ENCODE results near the gene STK39. TPM values are rescaled to one million over a fixed set of nuclear protein-coding genes. Genes with fewer than 3 reads are reported as not detected.

The STK39 gene
- total RNA-seq, 2 experiments from 2014 or later: 33.4 to 34.8 TPM

DNA sequence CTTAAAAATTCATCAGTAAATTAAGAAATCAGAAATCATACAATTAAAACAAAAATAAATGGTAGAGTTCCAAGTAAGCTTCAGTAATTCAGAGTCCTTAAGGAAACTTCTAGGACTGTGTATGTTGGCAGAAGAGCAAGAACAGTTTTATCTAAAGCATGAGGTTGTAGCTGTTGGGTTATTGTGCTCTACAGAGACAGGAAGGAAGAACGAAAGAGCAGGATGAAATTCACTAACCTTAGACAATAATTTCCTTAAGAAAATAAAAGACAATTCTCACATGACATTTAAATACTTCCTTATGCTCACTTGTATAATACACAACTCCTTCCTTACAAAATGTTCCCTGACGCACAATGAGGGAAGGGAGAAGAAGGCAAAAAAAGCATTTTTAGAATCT lies 133.4 kb downstream of the STK39 start:
- ATAC-seq: no peak
- DNase-seq: no peak
- Mint-ChIP-seq H3K36me3 (ENCODE audit: low read depth) (peaks cover 21% of the 10 kb centered on the region), H3K4me1 (ENCODE audit: low read depth) (no peaks in the 10 kb centered on the region), H3K9me3 (ENCODE audit: insufficient read depth) (no peaks in the 10 kb centered on the region), H3K4me3 (no peak overlapping the region), H3K27ac (no peak overlapping the region), H3K27me3 (ENCODE audit: low read depth) (no peaks in the 10 kb centered on the region)
- POLR2A ChIA-PET: no interaction called here
- CTCF ChIA-PET: no interaction called here

DNA sequence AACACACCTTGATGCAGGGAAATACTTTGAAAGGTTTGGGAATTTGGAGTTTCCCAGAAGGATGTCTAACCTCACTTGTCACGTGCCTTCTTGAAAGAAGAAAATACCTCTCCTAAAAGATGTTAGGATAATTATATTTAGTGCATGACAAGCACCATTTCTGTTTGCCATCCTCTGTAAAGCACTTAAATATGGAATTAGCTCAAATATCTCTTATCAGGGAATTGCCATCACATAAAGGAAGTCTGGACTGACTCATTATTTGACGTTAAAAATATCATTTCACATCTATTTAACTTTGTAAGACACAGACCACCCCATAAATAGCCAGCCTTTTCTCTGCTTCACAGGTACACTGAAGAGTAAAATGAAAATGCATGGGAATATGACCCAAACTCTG lies 140.1 kb downstream of the STK39 start:
- Mint-ChIP-seq H3K27ac (no peak overlapping the region), H3K27me3 (ENCODE audit: low read depth) (no peaks in the 10 kb centered on the region), H3K4me3 (no peak overlapping the region), H3K9me3 (ENCODE audit: insufficient read depth) (no peaks in the 10 kb centered on the region), H3K4me1 (ENCODE audit: low read depth) (no peaks in the 10 kb centered on the region), H3K36me3 (ENCODE audit: low read depth) (peaks cover 16% of the 10 kb centered on the region)
- POLR2A ChIA-PET: no interaction called here
- DNase-seq (no peak), ATAC-seq (no peak)
- CTCF ChIA-PET: interaction anchor here (1.1 to 3.3 kb wide), 2 partner anchors 12 to 20 kb away, joined by 3 to 25 read pairs; no protein-coding TSS in a partner anchor

DNA sequence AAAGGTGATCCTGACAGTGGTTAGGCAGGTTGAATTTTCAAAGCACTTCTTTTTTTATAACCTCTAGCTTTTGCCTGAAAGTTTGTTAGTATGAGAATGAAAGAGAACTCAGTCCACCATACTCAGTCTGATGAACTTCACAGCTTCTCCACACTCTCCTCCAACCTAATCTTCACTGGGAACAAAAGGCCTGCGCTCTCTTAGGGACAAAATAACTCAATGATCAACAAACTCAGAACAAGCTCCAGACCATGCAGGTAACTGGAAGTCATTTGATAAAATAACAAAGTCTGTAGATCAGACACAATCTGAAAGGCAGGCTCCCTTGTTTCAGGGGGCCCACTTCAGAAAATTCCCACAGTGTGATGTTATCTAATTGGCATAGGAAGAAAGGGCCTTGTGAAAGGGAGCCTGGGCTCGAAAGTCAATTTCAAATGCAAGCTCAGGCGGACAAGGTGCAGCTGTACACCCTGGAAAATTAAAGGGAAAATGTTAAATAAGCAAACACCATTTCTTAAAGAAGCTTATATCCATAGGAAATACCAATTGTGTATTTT lies 142.2 kb downstream of the STK39 start:
- ChIA-PET POLR2A (no interaction called here), CTCF (interaction anchor here (3.3 kb wide), 1 partner anchor 14 kb away, joined by 25 read pairs; no protein-coding TSS in a partner anchor)
- no peak for DNase-seq
- H3K36me3 Mint-ChIP-seq (ENCODE audit: low read depth): peaks cover 23% of the 10 kb centered on the region
- no peaks in the 10 kb centered on the region for H3K4me1 Mint-ChIP-seq (ENCODE audit: low read depth)
- no peaks in the 10 kb centered on the region for H3K9me3 Mint-ChIP-seq (ENCODE audit: insufficient read depth)
- no peak for ATAC-seq
- no peaks in the 10 kb centered on the region for H3K27me3 Mint-ChIP-seq (ENCODE audit: low read depth)
- H3K27ac Mint-ChIP-seq: no peak overlapping the region
- H3K4me3 Mint-ChIP-seq: no peak overlapping the region

DNA sequence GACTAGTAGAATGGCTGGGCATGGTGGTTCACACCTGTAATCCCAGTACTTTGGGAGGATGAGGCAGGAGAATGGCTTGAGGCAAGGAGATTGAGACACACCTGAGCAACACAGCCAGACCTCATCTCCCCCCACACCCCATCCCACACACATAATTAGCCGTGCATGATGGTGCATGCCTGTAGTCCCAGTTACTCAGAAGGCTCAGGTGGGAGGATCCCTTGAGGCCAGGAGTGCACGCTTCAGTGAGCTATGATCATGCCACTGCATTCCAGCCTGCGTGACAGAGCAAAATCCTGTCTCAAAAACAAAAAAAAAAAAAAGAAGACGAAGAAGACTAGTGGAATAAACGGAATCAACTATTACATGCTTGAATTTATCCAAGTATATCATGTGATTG lies 150.0 kb downstream of the STK39 start:
- peaks cover 19% of the 10 kb centered on the region for H3K36me3 Mint-ChIP-seq (ENCODE audit: low read depth)
- ATAC-seq (no peak), DNase-seq (no peak)
- no peak overlapping the region for H3K4me3 Mint-ChIP-seq
- H3K27me3 Mint-ChIP-seq (ENCODE audit: low read depth): no peaks in the 10 kb centered on the region
- peak overlapping the region; percentile 44 for H3K27ac Mint-ChIP-seq
- CTCF ChIA-PET: interaction anchor here (1.9 kb wide), 1 partner anchor 22 kb away, joined by 5 read pairs; no protein-coding TSS in a partner anchor
- H3K9me3 Mint-ChIP-seq (ENCODE audit: insufficient read depth): no peaks in the 10 kb centered on the region
- H3K4me1 Mint-ChIP-seq (ENCODE audit: low read depth): no peaks in the 10 kb centered on the region
- POLR2A ChIA-PET: interaction anchor here (0.7 kb wide), 1 partner anchor 46 kb away, joined by 3 read pairs; no protein-coding TSS in a partner anchor

DNA sequence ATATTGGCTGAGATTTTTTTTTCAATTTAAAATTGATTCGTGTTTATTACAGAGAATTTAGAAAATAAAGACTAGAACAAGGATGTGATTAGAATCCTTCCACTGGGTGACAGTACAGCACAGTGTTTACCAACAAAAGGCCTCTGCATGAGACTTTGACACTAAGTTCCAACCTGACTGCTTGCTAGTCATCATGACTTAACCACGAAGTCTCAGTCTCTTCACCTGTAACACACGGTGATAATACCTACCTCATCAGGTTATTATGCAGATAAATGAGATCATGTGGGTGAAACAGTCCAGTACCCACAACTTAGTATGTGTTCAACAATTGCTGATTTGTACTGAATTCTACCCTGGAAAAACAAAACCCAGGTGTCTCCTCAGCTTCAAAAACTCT lies 151.2 kb downstream of the STK39 start:
- CTCF ChIA-PET: no interaction called here
- no peaks in the 10 kb centered on the region for H3K27me3 Mint-ChIP-seq (ENCODE audit: low read depth)

DNA sequence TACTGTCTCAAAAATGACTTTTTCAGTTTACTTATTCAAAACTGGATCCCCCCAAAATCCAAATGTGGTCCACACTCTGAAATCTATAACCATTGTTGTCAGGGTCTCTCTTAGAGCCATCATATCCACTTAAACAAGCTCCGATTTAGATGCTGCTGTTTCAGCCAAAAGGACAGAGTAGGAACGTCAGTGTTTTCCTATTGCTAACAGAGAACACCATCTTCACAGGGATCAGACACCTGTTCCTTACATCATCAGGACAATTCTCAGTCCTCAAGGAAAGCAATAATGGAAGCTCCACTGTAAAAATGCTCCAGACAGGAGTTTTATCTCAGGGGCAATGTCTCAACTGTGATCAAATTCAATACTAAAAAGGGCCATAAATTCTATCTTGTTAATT lies 155.4 kb downstream of the STK39 start:
- Mint-ChIP-seq H3K4me3 (no peak overlapping the region), H3K9me3 (ENCODE audit: insufficient read depth) (peaks cover 4% of the 10 kb centered on the region)

More for the DNA sequence above, 151.2 kb downstream of the STK39 start:
- Mint-ChIP-seq H3K36me3 (ENCODE audit: low read depth) (peaks cover 11% of the 10 kb centered on the region), H3K27ac (no peak overlapping the region), H3K4me3 (no peak overlapping the region), H3K4me1 (ENCODE audit: low read depth) (no peaks in the 10 kb centered on the region), H3K9me3 (ENCODE audit: insufficient read depth) (no peaks in the 10 kb centered on the region)
- POLR2A ChIA-PET: no interaction called here
- DNase-seq: no peak
- no peak for ATAC-seq

DNA sequence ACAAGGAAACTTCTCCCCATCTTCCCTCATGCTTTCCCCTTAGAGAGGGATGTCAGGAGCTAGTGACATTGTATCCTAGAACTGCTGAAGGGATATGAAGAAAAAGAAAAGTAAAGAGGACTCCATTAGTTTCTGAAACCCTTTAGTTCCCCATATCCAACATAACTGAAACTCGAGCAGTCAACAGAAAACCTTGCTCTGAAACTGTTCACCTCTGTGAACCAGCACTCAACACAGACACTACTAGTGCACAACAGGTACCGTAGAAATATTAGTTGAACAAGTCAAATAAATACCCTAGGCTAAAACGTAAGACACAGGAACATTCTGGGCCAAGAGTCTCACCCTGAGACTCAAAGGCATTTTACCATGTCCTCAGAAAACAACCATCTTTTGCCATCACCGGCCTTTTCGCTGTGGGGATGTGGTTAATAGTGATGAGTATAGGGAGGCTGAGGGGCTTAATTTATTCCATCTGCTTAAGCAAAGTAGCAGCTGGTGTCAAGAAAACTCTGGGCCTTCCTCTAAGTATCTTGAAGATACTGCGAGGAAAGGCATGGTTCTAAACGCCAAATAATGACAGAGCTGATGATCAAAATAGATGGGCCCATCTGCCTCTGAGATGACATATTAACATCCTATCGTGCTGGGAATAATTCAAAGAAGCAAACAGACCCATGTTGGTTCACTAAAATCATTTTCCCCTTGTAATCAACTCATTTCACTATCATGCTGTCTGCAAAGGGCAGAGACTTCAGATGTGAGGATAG lies 156.8 kb downstream of the STK39 start:
- POLR2A ChIA-PET: no interaction called here

More for the DNA sequence above, 155.4 kb downstream of the STK39 start:
- POLR2A ChIA-PET: no interaction called here
- H3K27ac Mint-ChIP-seq: no peak overlapping the region
- CTCF ChIA-PET: interaction anchor here (0.9 to 1.6 kb wide), 3 partner anchors 25 to 28 kb away, joined by 3 to 5 read pairs (median 3); no protein-coding TSS in a partner anchor
- no peaks in the 10 kb centered on the region for H3K27me3 Mint-ChIP-seq (ENCODE audit: low read depth)
- no peak for DNase-seq
- H3K36me3 Mint-ChIP-seq (ENCODE audit: low read depth): peaks cover 17% of the 10 kb centered on the region
- ATAC-seq: no peak
- peaks cover 20% of the 10 kb centered on the region for H3K4me1 Mint-ChIP-seq (ENCODE audit: low read depth)

DNA sequence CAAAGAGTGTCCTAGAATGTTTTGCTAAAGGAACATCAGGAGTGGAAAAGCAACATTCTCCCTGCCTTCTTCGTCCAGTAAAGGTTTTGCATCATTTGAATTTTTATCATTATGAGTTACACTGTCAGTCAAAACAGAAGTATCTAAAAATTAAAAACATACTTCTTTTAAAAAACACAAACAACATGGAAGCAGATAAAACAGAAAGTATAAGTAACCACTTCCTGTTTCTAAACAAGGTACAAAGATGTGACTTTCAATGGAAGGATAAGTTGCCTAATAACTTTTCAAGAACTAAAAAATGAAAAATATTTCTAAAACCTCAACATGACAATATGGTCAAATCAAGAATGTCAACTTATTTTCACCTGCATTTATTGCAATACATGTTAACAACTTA lies 158.2 kb downstream of the STK39 start:
- peaks cover 4% of the 10 kb centered on the region for H3K9me3 Mint-ChIP-seq (ENCODE audit: insufficient read depth)
- DNase-seq (no peak), ATAC-seq (no peak)
- peak overlapping the region; percentile 35 for H3K27ac Mint-ChIP-seq
- H3K4me1 Mint-ChIP-seq (ENCODE audit: low read depth): peaks cover 20% of the 10 kb centered on the region
- peaks cover 19% of the 10 kb centered on the region for H3K36me3 Mint-ChIP-seq (ENCODE audit: low read depth)
- CTCF ChIA-PET: no interaction called here
- no peak overlapping the region for H3K4me3 Mint-ChIP-seq
- POLR2A ChIA-PET: no interaction called here
- H3K27me3 Mint-ChIP-seq (ENCODE audit: low read depth): no peaks in the 10 kb centered on the region

More for the DNA sequence above, 156.8 kb downstream of the STK39 start:
- Mint-ChIP-seq H3K27ac (no peak overlapping the region), H3K36me3 (ENCODE audit: low read depth) (peaks cover 19% of the 10 kb centered on the region), H3K4me1 (ENCODE audit: low read depth) (peaks cover 20% of the 10 kb centered on the region), H3K4me3 (no peak overlapping the region), H3K9me3 (ENCODE audit: insufficient read depth) (peaks cover 4% of the 10 kb centered on the region), H3K27me3 (ENCODE audit: low read depth) (no peaks in the 10 kb centered on the region)
- CTCF ChIA-PET: interaction anchor here (1.3 kb wide), 1 partner anchor 26 kb away, joined by 3 read pairs; no protein-coding TSS in a partner anchor
- DNase-seq: no peak
- no peak for ATAC-seq

DNA sequence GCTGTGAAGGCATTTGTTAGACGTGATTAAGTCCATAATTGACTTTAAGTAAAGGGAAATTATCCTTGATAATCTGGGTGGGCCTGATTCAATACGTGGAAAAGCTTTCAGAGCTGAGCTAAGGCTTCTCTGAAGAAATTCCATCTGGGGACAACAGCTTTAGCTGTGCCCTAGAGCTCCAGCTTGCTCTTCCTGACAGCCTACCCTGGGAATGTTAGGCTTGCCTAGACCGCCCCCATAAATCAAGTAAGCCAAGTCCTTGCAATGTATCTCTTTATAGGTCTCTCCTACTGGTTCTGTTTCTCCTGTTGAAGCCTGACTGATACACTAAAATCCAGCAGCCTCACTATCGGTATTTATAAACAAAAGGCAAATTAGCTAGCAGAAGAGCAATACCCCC lies 160.0 kb downstream of the STK39 start:
- no peak overlapping the region for H3K4me3 Mint-ChIP-seq
- POLR2A ChIA-PET: no interaction called here
- no peak for ATAC-seq

DNA sequence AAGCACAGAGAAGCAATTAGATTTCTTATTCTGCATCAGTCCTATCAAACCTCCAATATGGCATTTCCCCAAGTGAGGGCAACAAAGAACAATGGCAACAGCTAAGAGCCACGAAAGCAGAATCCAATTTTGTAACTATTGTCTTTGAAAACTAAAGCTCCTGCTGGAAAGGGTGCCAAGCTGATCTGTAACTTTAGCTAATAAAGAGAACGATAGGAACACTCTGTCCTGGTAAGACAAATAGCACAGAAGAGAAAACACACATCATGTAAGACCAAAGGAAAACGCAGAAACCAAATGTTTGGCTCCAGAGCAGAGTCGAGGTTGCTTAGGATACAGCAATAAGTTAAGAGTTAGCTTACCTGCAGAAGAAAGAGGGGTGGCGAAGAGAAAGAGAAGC lies 160.5 kb downstream of the STK39 start:
- Mint-ChIP-seq H3K36me3 (ENCODE audit: low read depth) (peaks cover 20% of the 10 kb centered on the region), H3K9me3 (ENCODE audit: insufficient read depth) (peaks cover 4% of the 10 kb centered on the region), H3K27me3 (ENCODE audit: low read depth) (no peaks in the 10 kb centered on the region), H3K27ac (no peak overlapping the region), H3K4me1 (ENCODE audit: low read depth) (peaks cover 20% of the 10 kb centered on the region), H3K4me3 (no peak overlapping the region)
- ChIA-PET POLR2A (no interaction called here), CTCF (interaction anchor here (0.8 to 2.2 kb wide), 2 partner anchors 21 to 32 kb away, joined by 3 to 5 read pairs; no protein-coding TSS in a partner anchor)
- ATAC-seq: no peak
- no peak for DNase-seq

More for the DNA sequence above, 160.0 kb downstream of the STK39 start:
- H3K27me3 Mint-ChIP-seq (ENCODE audit: low read depth): no peaks in the 10 kb centered on the region
- H3K4me1 Mint-ChIP-seq (ENCODE audit: low read depth): peaks cover 20% of the 10 kb centered on the region
- H3K36me3 Mint-ChIP-seq (ENCODE audit: low read depth): peaks cover 19% of the 10 kb centered on the region
- DNase-seq: no peak
- peaks cover 4% of the 10 kb centered on the region for H3K9me3 Mint-ChIP-seq (ENCODE audit: insufficient read depth)
- CTCF ChIA-PET: interaction anchor here (0.8 to 2.2 kb wide), 2 partner anchors 20 to 31 kb away, joined by 3 to 5 read pairs; no protein-coding TSS in a partner anchor
- H3K27ac Mint-ChIP-seq: no peak overlapping the region

DNA sequence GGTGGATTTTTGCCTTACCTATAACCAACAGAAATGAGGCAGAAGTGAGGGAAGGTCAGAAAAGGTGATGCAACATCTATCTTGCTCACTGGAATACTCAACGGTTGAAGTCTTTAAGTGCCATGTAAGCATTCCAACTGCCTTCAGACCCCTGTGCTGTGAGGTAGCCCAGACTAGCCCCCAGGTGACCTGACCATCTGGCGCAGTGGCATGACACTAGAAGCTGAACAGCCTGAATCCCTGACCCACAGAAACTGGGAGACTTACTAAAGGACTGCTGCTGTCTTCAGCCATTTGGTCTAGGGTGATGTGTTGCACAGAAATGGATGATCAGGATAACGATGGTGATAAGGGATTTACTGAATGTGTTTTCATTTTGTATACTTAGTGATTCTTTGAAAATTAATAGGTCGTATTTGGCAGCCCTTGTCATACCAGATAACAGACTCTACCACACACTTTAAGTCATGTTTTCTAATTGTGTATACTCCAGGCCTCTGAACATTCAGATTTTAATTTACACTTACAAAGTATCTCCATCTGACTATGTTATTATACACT lies 161.5 kb downstream of the STK39 start:
- no peak overlapping the region for H3K4me3 Mint-ChIP-seq
- CTCF ChIA-PET: interaction anchor here (2.2 kb wide), 1 partner anchor 33 kb away, joined by 5 read pairs; no protein-coding TSS in a partner anchor
- H3K36me3 Mint-ChIP-seq (ENCODE audit: low read depth): peaks cover 22% of the 10 kb centered on the region
- H3K4me1 Mint-ChIP-seq (ENCODE audit: low read depth): peaks cover 20% of the 10 kb centered on the region
- peaks cover 4% of the 10 kb centered on the region for H3K9me3 Mint-ChIP-seq (ENCODE audit: insufficient read depth)
- DNase-seq (no peak), ATAC-seq (no peak)
- no peak overlapping the region for H3K27ac Mint-ChIP-seq
- POLR2A ChIA-PET: no interaction called here
- no peaks in the 10 kb centered on the region for H3K27me3 Mint-ChIP-seq (ENCODE audit: low read depth)

DNA sequence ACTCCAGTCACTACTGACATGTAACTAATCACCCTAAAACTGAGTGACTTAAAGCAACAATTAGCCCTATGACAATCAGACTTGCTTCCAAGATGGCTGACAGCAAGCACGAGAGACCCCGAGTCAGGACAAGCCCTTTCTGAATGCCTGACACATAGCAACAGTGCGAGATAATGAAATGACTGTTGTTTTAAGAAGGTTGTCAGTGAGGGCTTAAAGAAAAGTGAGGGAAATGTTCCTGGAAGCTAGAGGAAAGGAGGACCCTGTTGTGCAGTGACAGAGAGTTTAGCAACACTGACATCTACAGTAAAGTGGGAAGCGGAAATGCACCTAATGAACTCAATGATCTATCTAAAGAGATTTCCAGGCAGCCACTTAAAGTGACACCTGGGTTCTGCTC lies 163.1 kb downstream of the STK39 start:
- peaks cover 4% of the 10 kb centered on the region for H3K9me3 Mint-ChIP-seq (ENCODE audit: insufficient read depth)
- ATAC-seq: no peak
- peaks cover 19% of the 10 kb centered on the region for H3K36me3 Mint-ChIP-seq (ENCODE audit: low read depth)
- ChIA-PET POLR2A (no interaction called here), CTCF (no interaction called here)
- no peaks in the 10 kb centered on the region for H3K27me3 Mint-ChIP-seq (ENCODE audit: low read depth)
- H3K4me3 Mint-ChIP-seq: no peak overlapping the region
- H3K4me1 Mint-ChIP-seq (ENCODE audit: low read depth): peaks cover 12% of the 10 kb centered on the region
- no peak for DNase-seq
- H3K27ac Mint-ChIP-seq: no peak overlapping the region
